Stimulated activated CD4-positive, alpha-beta T cell treated with anti-CD3 and anti-CD28 coated beads, Interleukin-12 subunit alpha, Interleukin-12 subunit beta, amount 100 ng/mL, for 48 hours (primary cell): Measurements from ENCODE around the gene SYTL1.

ENCODE experiments used
- DNase-seq, 3 donors: peaks; one replicate each; pipeline ENCODE4 v3.0.0-alpha.2; 2020; ENCODE audit warnings: low read depth in 2 of 3, low spot score in 1 of 3

The SYTL1 gene

DNA sequence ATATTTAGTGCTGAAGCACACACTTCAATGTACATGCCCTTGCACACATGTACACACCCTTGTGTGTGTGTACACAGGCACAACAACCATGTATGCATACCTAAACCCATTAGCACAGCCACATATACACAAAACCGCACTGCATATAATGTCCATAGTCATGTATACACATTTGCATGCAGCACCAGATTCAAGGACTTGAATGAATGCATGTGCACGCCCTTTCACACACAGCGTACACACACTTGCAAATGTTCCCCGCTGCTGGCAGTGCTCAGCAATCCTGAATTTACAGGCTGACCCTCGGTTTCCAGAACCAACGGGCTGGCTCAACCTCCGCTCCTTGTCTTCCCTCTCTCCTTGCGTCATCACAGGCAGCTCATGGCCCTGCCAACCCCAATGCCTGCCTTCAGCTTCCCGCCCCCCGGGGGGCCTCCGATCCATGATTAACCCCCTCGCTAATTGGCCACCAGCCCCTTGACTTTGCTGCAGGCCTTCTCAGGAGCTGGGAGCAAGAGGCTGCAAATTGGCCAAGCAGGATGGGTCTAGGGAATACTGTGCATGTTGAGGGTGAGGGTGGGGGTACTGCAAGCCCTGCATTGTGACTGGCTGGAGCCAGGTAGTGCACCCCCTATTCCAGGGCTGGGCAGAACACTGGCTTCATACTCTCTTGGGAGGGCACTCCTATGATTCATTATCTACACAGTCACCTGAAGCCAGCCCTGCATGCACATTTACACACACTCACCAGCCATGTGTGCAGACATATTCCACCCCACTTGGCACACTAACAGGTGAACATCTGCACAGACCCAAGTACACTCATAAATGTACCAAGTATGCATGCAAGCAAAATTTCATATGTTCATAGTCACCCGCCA, 58.5 kb downstream of the SYTL1 start:
- no peak for DNase-seq

DNA sequence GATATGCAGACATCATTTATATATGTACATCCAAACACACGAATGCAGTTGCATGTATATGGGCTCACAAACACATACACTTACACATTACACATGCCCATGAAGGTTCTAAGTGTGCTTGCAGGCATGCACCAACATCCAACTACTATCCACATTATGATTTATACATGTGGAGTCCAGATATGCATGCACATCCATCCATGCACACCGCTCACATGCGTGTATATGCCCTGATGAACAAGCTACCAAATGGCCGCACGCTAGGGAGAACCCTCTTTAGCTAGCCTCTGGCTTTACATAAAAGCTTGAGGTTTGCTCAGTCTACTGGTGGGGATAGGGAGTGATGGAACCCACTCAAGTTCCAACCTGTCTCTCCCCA, 59.1 kb downstream of the SYTL1 start:
- DNase-seq, result no peak

DNA sequence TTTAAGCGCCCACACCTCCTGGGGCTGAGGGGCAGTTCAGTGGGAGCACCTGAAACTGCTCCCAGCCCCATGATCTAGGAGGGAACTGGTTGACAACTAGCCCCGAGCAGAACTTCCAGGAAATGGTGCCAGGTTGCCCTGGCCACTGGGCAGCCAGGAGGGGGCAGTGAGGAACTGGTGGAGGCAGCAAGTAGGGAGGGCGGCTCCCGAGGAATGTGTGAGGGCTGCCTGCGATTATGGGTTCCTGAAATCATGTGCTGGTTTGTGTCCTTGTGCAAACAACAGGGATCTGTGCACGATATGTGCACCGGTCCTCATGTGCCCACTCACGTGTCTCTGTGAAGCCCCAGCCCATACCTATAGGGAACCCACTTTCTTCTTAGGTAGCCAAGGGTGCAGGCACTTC, 60.5 kb downstream of the SYTL1 start:
- no peak for DNase-seq

DNA sequence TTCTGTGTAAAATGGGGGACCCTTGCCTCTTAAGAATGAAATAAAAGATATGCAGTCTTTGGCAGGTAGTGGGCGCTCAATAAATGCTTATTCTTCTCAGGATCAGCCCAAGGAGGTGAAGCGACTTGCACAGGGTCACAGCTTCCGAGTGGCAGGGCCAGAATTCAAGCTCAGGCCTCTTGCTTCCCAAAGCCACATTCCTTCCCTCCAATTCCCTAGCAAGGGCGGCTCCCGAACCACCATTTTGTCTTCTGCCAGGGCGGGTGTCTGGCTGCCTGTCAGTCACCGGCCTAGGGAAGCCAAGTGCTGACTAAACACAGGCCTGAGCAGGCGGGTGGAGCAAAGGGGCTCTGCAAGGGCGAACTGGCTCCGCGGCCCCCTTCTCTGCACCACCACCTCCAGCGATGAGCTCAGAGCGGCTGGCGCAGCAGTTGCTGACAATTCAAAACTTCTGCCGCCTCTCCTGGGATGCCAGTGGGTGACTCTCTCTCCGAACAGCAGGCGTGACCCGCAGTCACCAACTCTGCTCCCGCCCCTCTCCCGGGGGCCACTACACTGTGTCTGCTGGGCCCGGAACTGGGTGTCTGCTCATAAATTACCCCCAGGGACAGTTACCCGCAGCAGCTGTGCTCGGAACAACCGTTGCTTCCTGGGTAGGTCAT, 61.4 kb downstream of the SYTL1 start:
- no peak for DNase-seq
